Thoracic aorta (tissue), 2 donors: Measurements from ENCODE around the gene KLF5. TPM values are rescaled to one million over a fixed set of nuclear protein-coding genes. Genes with fewer than 3 reads are reported as not detected.

Source experiments
- ATAC-seq: fragments of 150-250 bp; one replicate; pipeline ENCODE4 v1.8.0; 2017; ENCODE audit warnings: low read depth; ENCODE audit not compliant: insufficient number of reproducible peaks, low FRiP score
- DNase-seq: peaks from one replicate; pipeline ENCODE4 v3.0.0-alpha.2; 2020; ENCODE audit warnings: low spot score
- H3K27ac ChIP-seq, 2 donors: fragments of 200-600 bp; sonication (generic); 1 replicate in 1 of 2; 2 replicates in 1 of 2; pipeline ENCODE4 v1.5.1; 2016; ENCODE audit warnings: mild to moderate bottlenecking in 2 of 2, moderate library complexity in 2 of 2
- H3K27me3 ChIP-seq: fragments of 200-600 bp; sonication (generic); replicated peaks from 2 replicates; pipeline ENCODE4 v1.6.0; 2016; ENCODE audit warnings: mild to moderate bottlenecking; ENCODE audit not compliant: insufficient read depth
- H3K36me3 ChIP-seq: fragments of 200-600 bp; sonication (generic); one replicate; pipeline ENCODE4 v1.5.1; 2016
- H3K4me1 ChIP-seq, 2 donors: fragments of 200-600 bp; sonication (generic); 1 replicate in 1 of 2; 2 replicates in 1 of 2; pipeline versions ENCODE4 v1.5.1 to v1.6.0; 2016; ENCODE audit warnings: low read depth in 2 of 2, mild to moderate bottlenecking in 1 of 2; ENCODE audit not compliant: control insufficient read depth in 1 of 2
- H3K4me3 ChIP-seq: fragments of 200-600 bp; sonication (generic); 2 replicates; pipeline ENCODE4 v1.5.1; 2016; ENCODE audit warnings: mild to moderate bottlenecking
- H3K9me3 ChIP-seq: fragments of 200-600 bp; sonication (generic); 2 replicates; pipeline ENCODE4 v1.5.1; 2016
- total RNA-seq, 2 donors: library from RNA; depleted of rRNA; stranded (reverse); fragments of >200 nt; gene quantifications; one replicate each; pipeline versions ENCODE4 v1.1.0 to v1.2.3, GENCODE V29; 2016
- TF ChIP-seq, protein P1 (sequence below): fragments of 200-600 bp; sonication (generic); IDR thresholded peaks from one replicate; pipeline ENCODE4 v1.5.1; 2019; ENCODE audit warnings: antibody characterized with exemption

Gene KLF5
- total RNA-seq, 2 donors from 2014 or later = 2.6 to 6.2 TPM

DNA sequence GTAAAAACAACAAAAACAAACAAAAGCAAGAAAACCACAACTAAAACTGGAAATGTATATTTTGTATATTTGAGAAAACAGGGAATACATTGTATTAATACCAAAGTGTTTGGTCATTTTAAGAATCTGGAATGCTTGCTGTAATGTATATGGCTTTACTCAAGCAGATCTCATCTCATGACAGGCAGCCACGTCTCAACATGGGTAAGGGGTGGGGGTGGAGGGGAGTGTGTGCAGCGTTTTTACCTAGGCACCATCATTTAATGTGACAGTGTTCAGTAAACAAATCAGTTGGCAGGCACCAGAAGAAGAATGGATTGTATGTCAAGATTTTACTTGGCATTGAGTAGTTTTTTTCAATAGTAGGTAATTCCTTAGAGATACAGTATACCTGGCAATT is 17.1 kb downstream of the KLF5 start:
- no peak overlapping the region for H3K27ac ChIP-seq
- ATAC-seq (no peak), DNase-seq (no peak)
- H3K9me3 ChIP-seq = no peaks in the 10 kb centered on the region
- H3K4me1 ChIP-seq = peaks cover 0 to 12% of the 10 kb centered on the region in 2 donors
- no peaks in the 10 kb centered on the region for H3K27me3 ChIP-seq
- TF ChIP-seq, protein P1, sequence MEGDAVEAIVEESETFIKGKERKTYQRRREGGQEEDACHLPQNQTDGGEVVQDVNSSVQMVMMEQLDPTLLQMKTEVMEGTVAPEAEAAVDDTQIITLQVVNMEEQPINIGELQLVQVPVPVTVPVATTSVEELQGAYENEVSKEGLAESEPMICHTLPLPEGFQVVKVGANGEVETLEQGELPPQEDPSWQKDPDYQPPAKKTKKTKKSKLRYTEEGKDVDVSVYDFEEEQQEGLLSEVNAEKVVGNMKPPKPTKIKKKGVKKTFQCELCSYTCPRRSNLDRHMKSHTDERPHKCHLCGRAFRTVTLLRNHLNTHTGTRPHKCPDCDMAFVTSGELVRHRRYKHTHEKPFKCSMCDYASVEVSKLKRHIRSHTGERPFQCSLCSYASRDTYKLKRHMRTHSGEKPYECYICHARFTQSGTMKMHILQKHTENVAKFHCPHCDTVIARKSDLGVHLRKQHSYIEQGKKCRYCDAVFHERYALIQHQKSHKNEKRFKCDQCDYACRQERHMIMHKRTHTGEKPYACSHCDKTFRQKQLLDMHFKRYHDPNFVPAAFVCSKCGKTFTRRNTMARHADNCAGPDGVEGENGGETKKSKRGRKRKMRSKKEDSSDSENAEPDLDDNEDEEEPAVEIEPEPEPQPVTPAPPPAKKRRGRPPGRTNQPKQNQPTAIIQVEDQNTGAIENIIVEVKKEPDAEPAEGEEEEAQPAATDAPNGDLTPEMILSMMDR = no peak
- no peak overlapping the region for H3K4me3 ChIP-seq
- H3K36me3 ChIP-seq = no peaks in the 10 kb centered on the region

DNA sequence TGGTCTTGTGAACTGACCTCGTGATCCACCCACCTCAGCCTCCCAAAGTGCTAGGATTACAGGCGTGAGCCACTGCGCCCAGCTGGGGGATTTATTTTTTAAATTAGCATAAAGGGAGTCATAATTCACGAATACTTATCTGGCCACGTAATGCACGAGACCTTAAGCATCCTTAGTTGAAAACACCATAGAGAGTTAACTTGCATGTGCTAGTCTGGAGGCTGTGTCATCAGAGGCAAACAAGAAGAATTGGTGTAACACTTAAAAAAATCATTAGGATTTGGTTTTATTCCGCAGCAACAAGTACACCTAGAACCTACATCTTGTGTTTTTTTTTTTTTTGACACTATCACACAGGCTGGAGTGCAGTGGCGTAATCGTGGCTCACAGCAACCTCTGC is 19.1 kb downstream of the KLF5 start:
- no peak for ATAC-seq
- no peaks in the 10 kb centered on the region for H3K27me3 ChIP-seq
- H3K36me3 ChIP-seq = no peaks in the 10 kb centered on the region
- H3K4me1 ChIP-seq = peaks cover 0 to 5% of the 10 kb centered on the region in 2 donors
- TF ChIP-seq, protein P1 = no peak
- no peaks in the 10 kb centered on the region for H3K9me3 ChIP-seq
- no peak overlapping the region for H3K4me3 ChIP-seq
- no peak for DNase-seq
- no peak overlapping the region for H3K27ac ChIP-seq

DNA sequence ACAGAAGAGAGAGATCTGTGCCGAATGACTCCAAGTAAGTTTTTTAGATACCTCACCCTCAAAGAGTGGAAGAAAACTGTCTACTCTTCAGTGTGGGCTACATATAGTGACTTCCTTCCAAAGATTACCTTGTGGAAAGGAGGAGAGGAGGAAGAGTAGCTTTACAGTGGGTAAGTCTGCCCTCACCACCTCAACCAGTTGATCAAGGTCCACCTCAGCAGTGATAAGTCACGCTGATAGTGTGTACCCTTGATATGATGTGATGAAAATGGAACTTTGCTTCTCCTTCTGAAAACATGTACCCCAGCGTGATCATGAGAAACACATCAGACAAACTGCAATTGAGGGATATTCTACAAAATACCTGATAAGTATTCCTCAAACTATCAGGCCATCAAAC is 20.6 kb downstream of the KLF5 start:
- Histone ChIP-seq H3K27me3 (no peaks in the 10 kb centered on the region), H3K4me3 (no peak overlapping the region), H3K4me1 (no peaks in the 10 kb centered on the region), H3K27ac (no peak overlapping the region), H3K36me3 (no peaks in the 10 kb centered on the region), H3K9me3 (no peaks in the 10 kb centered on the region)
- ATAC-seq (no peak), DNase-seq (no peak)
- TF ChIP-seq, protein P1 = no peak

DNA sequence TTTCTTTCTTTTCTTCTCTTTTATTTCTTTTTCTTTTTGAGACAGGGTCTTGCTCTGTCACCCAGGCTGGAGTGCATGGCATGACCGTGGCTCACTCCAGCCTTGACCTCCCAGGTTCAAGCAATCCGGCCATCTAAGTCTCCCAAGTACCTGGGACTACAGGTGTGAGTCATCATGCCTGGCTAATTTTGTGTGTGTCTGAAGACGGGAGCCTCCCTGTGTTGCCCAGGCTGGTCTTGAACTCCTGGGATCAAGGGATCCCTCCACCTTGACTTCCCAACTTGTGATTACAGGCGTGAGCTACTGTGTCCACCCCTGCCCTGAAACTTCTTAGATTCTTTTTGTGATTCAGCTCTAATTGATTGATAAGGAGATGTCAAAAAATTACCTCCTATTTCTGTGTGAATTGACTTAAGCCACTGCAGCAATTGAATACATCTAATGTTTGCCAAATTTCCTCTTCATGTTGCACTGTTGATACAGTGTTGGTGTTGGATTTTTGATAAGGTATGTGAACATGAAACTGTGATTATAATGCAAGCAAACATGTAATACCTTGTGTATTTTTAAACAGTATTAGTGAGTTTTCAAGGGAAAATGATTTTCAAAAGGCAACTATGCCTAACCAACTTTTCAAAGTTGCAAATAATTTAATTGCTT is 22.6 kb downstream of the KLF5 start:
- no peak for DNase-seq
- no peak for ATAC-seq
- H3K9me3 ChIP-seq = no peaks in the 10 kb centered on the region
- no peaks in the 10 kb centered on the region for H3K36me3 ChIP-seq
- H3K27me3 ChIP-seq = no peaks in the 10 kb centered on the region
- H3K27ac ChIP-seq = no peak overlapping the region
- no peak overlapping the region for H3K4me3 ChIP-seq
- H3K4me1 ChIP-seq = no peaks in the 10 kb centered on the region
- TF ChIP-seq, protein P1 = no peak

DNA sequence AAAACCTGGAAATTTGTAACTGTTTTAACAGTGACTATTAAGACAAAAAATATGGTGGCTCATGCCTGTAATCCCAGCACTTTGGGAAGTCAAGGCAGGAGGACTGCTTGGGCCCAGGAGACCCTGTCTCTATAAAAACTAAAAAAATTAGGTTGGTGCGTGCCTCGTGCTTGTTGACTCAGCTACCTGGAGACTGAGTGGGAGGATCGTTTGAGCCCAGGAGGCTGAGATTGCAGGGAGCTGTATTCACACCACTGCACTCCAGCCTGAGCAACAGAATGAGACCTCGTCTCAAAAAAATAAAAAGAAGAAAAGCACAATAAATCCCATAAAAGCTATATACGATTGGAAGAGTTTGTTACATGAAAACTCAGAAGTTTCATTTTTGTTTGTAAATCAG is 23.7 kb downstream of the KLF5 start:
- DNase-seq = no peak
- H3K4me1 ChIP-seq = no peaks in the 10 kb centered on the region
- TF ChIP-seq, protein P1 = no peak
- H3K27me3 ChIP-seq = no peaks in the 10 kb centered on the region
- no peak overlapping the region for H3K4me3 ChIP-seq
- H3K27ac ChIP-seq = no peak overlapping the region
- H3K9me3 ChIP-seq = no peaks in the 10 kb centered on the region
- H3K36me3 ChIP-seq = no peaks in the 10 kb centered on the region
- no peak for ATAC-seq
